PC-3 (cell line): ENCODE results near the gene ZNF512B. TPM values are rescaled to one million over a fixed set of nuclear protein-coding genes. Genes with fewer than 3 reads are reported as not detected.

Experiments used
- ATAC-seq: fragments of 200-7000 bp; cut with Tn5 transposase; 2 replicates; pipeline ENCODE4 v1.9.1; 2020; ENCODE audit warnings: mild to moderate bottlenecking, moderate library complexity
- BruUV-seq: library from RNA; stranded (reverse); fragments of 400-500 nt; replicated peaks from 2 replicates; lab custom pipeline; 2021; lab: Mats Ljungman, UMichigan
- CTCF ChIA-PET: fragments of 300-600 bp; sonication (Branson Sonifier 250); formaldehyde crosslinking; loops from one replicate; lab custom pipeline; 2022; ENCODE audit warnings: antibody characterized with exemption; lab: Charles Lee
- POLR2A ChIA-PET: fragments of 300-600 bp; sonication (Branson Sonifier 250); formaldehyde crosslinking; loops from one replicate; lab custom pipeline; 2022; ENCODE audit warnings: antibody characterized with exemption; ENCODE audit not compliant: unreplicated experiment; lab: Charles Lee
- DNase-seq: peaks from one replicate; pipeline ENCODE4 v3.0.0-alpha.2; 2015
- H2AFZ ChIP-seq: fragments of 300-600 bp; sonication (generic); 2 replicates; pipeline ENCODE4 v1.6.0; 2016; ENCODE audit warnings: antibody characterized with exemption, low read length
- H3F3A ChIP-seq: fragments of 300-600 bp; sonication (generic); one replicate; pipeline ENCODE4 v1.6.0; 2017; ENCODE audit warnings: antibody characterized with exemption, low read length, control low read depth, mild to moderate bottlenecking; ENCODE audit not compliant: unreplicated experiment
- H3K27ac ChIP-seq: fragments of 300-600 bp; sonication (generic); 2 replicates; pipeline ENCODE4 v1.5.1; 2016; ENCODE audit warnings: mild to moderate bottlenecking, low read length
- H3K27me3 ChIP-seq: fragments of 300-600 bp; sonication (generic); 2 replicates; pipeline ENCODE4 v1.6.1; 2016; ENCODE audit warnings: low read length, mixed read lengths
- H3K36me3 ChIP-seq: fragments of 300-600 bp; sonication (generic); 2 replicates; pipeline ENCODE4 v1.6.1; 2016; ENCODE audit warnings: low read depth, mixed run types, low read length, mixed read lengths
- H3K4me1 ChIP-seq: fragments of 300-600 bp; sonication (generic); 2 replicates; pipeline ENCODE4 v1.5.1; 2016; ENCODE audit warnings: low read length; ENCODE audit not compliant: insufficient read depth
- H3K4me2 ChIP-seq: fragments of 300-600 bp; sonication (generic); 2 replicates; pipeline ENCODE4 v1.6.0; 2016; ENCODE audit warnings: low read length
- H3K4me3 ChIP-seq: fragments of 300-600 bp; sonication (generic); 2 replicates; pipeline ENCODE4 v1.5.1; 2016; ENCODE audit warnings: mild to moderate bottlenecking, low read length, mixed read lengths
- H3K79me2 ChIP-seq: fragments of 300-600 bp; sonication (generic); 2 replicates; pipeline ENCODE4 v1.6.1; 2017; ENCODE audit warnings: low read length, mixed read lengths
- H3K9ac ChIP-seq: fragments of 300-600 bp; sonication (generic); 2 replicates; pipeline ENCODE4 v1.6.0; 2016; ENCODE audit warnings: mild to moderate bottlenecking, low read length
- H3K9me2 ChIP-seq: fragments of 300-600 bp; sonication (generic); replicated peaks from 2 replicates; pipeline ENCODE4 v1.6.1; 2016; ENCODE audit warnings: mixed run types, low read length, mixed read lengths
- H3K9me3 ChIP-seq: fragments of 300-600 bp; sonication (generic); 2 replicates; pipeline ENCODE4 v1.6.1; 2016; ENCODE audit warnings: low read length, mixed read lengths
- H4K20me1 ChIP-seq: fragments of 300-600 bp; sonication (generic); 2 replicates; pipeline ENCODE4 v1.6.1; 2016; ENCODE audit warnings: low read length, mixed read lengths
- CTCF ChIP-seq: fragments of 300-600 bp; sonication (generic); conservative IDR thresholded peaks from 2 replicates; pipeline ENCODE4 v1.5.1; 2017; ENCODE audit warnings: antibody characterized with exemption, low read depth, mild to moderate bottlenecking, low read length
- EZH2 ChIP-seq: fragments of 300-600 bp; sonication (generic); IDR thresholded peaks from one replicate; pipeline ENCODE4 v1.6.1; 2017; ENCODE audit warnings: antibody characterized with exemption, mild to moderate bottlenecking, low read length; ENCODE audit not compliant: unreplicated experiment
- EZH2phosphoT487 ChIP-seq: fragments of 300-600 bp; sonication (generic); IDR thresholded peaks from 2 replicates; pipeline ENCODE4 v1.6.1; 2018; ENCODE audit warnings: mild to moderate bottlenecking, antibody characterized with exemption, low read length, borderline replicate concordance
- intact Hi-C: fragments of 100-400 bp; cut with micrococcal nuclease; formaldehyde crosslinking; loops from 2 replicates; pipeline ENCODE4 v1.9.0; 2023
- total RNA-seq: library from RNA; depleted of rRNA; stranded (reverse); fragments of >200 nt; gene quantifications from 2 replicates; pipeline ENCODE4 v1.2.3, GENCODE V29; 2014

The ZNF512B gene
- total RNA-seq, 1 experiment from 2014 or later, result 18.0 TPM

GRCh38 chr20:63952210-63952535, 17.6 kb downstream of the ZNF512B start:
- Histone ChIP-seq H2AFZ (no peak overlapping the region), H3K4me1 (peaks cover 36% of the 10 kb centered on the region), H3K9ac (no peak overlapping the region), H4K20me1 (peaks cover 71% of the 10 kb centered on the region), H3K4me2 (no peak overlapping the region), H3K27me3 (no peaks in the 10 kb centered on the region), H3K79me2 (peaks cover 90% of the 10 kb centered on the region), H3F3A (no peaks in the 10 kb centered on the region), H3K9me2 (no peaks in the 10 kb centered on the region), H3K36me3 (no peaks in the 10 kb centered on the region; the same call in 1 of the 2 replicates), H3K27ac (no peak overlapping the region), H3K4me3 (no peak overlapping the region), H3K9me3 (no peaks in the 10 kb centered on the region)
- ChIA-PET POLR2A (no interaction called here), CTCF (no interaction called here)
- intact Hi-C loops, result no loop called here
- TF ChIP-seq CTCF (no peak), EZH2 (no peak), EZH2phosphoT487 (no peak)
- ATAC-seq, result no peak
- BruUV-seq, result no TSS peak
- DNase-seq, result no peak

GRCh38 chr20:63951398-63952209, 18.1 kb downstream of the ZNF512B start:
- Histone ChIP-seq H4K20me1 (peaks cover 74% of the 10 kb centered on the region), H3K27ac (no peak overlapping the region), H2AFZ (no peak overlapping the region), H3F3A (no peaks in the 10 kb centered on the region), H3K9ac (no peak overlapping the region), H3K4me2 (no peak overlapping the region), H3K9me2 (no peaks in the 10 kb centered on the region), H3K27me3 (no peaks in the 10 kb centered on the region), H3K36me3 (no peaks in the 10 kb centered on the region; the same call in 1 of the 2 replicates), H3K9me3 (no peaks in the 10 kb centered on the region), H3K4me1 (peaks cover 30% of the 10 kb centered on the region), H3K79me2 (peaks cover 95% of the 10 kb centered on the region), H3K4me3 (no peak overlapping the region)
- TF ChIP-seq EZH2phosphoT487 (no peak), CTCF (no peak), EZH2 (no peak)
- CTCF ChIA-PET, result interaction anchor here (0.6 kb wide), 1 partner anchor 22 kb away, joined by 3 read pairs; no protein-coding TSS in a partner anchor
- ATAC-seq (no peak), DNase-seq (no peak)
- no TSS peak for BruUV-seq
- intact Hi-C loops, result no loop called here
- POLR2A ChIA-PET, result no interaction called here
